ENCODE measurements around the gene ISL2. TPM values are rescaled to one million over a fixed set of nuclear protein-coding genes. Genes with fewer than 3 reads are reported as not detected.

Gene ISL2
- total and polyA plus RNA-seq, 2 of the 13 experiments (the other 11 are each of a cell fraction or from before 2014, with no cell fraction given) = 4.3 to 5.1 TPM

- TF ChIP-seq ZNF687 (CRISPR knock-in tag; IDR thresholded peaks at IDR 0.05) (peak; percentile 64), CREM (IDR thresholded peaks at IDR 0.05) (peak; percentile 56; the same call in 1 of the 2 replicates), CREM (CRISPR knock-in tag; IDR thresholded peaks at IDR 0.05) (no peak), HMGXB4 (CRISPR knock-in tag; IDR thresholded peaks at IDR 0.05; ENCODE audit: borderline replicate concordance in 1 of 2, low read depth in 1 of 2) (peak; percentile 61 to 91; a peak in 2 of 4 replicates), SATB2 (CRISPR knock-in tag; IDR thresholded peaks at IDR 0.05) (no peak), FOXC1 (CRISPR knock-in tag; IDR thresholded peaks at IDR 0.05; ENCODE audit: borderline replicate concordance) (peak; percentile 21; the same call in 1 of the 2 replicates), ZNF44 (CRISPR knock-in tag; IDR thresholded peaks at IDR 0.05) (no peak), ZNF441 (CRISPR knock-in tag; IDR thresholded peaks at IDR 0.05; ENCODE audit: borderline replicate concordance) (0 out of 2 replicates have a peak, but pooled peaks have one; percentile 9), ZFX (CRISPR knock-in tag; IDR thresholded peaks at IDR 0.05; ENCODE audit: low read depth) (peak; percentile 77), LCORL (IDR thresholded peaks at IDR 0.05) (no peak), LCORL (CRISPR knock-in tag; IDR thresholded peaks at IDR 0.05) (peak; percentile 49; the same call in 1 of the 2 replicates), HNF1A (IDR thresholded peaks at IDR 0.05; ENCODE audit: low read depth) (no peak), HNF1A (CRISPR knock-in tag; IDR thresholded peaks at IDR 0.05; ENCODE audit: borderline replicate concordance) (0 out of 2 replicates have a peak, but pooled peaks have one; percentile 26), SRF (IDR thresholded peaks at IDR 0.05; ENCODE audit: low read depth, low read length) (no peak), REPIN1 (CRISPR knock-in tag; IDR thresholded peaks at IDR 0.05; ENCODE audit: borderline replicate concordance, low read depth) (peak; percentile 82; the same call in 1 of the 2 replicates), ZNF773 (CRISPR knock-in tag; IDR thresholded peaks at IDR 0.05; ENCODE audit: borderline replicate concordance) (no peak), DPF2 (CRISPR knock-in tag; IDR thresholded peaks at IDR 0.05; ENCODE audit: borderline replicate concordance, low read depth) (peak; percentile 37; the same call in 1 of the 2 replicates), ZNF230 (CRISPR knock-in tag; IDR thresholded peaks at IDR 0.05) (no peak; the same call in 1 of the 2 replicates)
Measured at GRCh38 chr15:76333720-76334437, 2.7 kb upstream of the ISL2 start (continued).
